HG02610 (cell line): ENCODE measurements around the gene HSPA1B.
A peak's percentile ranks its signal among the peaks of the same experiment; 100 is the strongest.
"Not testable (repeated sequence)": the region's sequence is repeated elsewhere in the genome, so short reads cannot be mapped to it uniquely, and the experiment has no call there.

Experiments used
- ATAC-seq: cut with Tn5 transposase; IDR thresholded peaks from one replicate; pipeline ENCODE4 v1.9.1; 2021; ENCODE audit warnings: mild to moderate bottlenecking, moderate library complexity; ENCODE audit not compliant: unreplicated experiment

Gene HSPA1B

GRCh38 chr6:31797588-31797987, 29.9 kb upstream of the HSPA1B start:
- no peak for ATAC-seq

DNA sequence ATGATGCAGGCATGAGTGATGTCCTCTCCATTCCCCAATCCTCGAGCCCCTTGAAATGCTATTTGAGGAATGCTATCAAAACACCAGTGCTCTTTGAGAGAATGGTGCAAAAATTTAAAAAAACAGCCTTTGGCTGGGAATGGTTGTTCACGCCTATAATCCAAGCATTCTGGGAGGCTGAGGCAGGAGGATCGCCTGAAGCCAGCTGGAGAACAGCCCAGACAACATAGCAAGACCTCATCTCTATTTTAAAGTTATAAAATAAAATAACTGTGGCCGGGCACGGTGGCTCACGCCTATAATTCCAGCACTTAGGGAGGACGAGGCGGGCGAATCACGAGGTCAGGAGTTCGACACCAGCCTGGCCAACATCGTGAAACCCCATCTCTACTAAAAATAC, 27.8 kb upstream of the HSPA1B start:
- ATAC-seq: no peak

DNA sequence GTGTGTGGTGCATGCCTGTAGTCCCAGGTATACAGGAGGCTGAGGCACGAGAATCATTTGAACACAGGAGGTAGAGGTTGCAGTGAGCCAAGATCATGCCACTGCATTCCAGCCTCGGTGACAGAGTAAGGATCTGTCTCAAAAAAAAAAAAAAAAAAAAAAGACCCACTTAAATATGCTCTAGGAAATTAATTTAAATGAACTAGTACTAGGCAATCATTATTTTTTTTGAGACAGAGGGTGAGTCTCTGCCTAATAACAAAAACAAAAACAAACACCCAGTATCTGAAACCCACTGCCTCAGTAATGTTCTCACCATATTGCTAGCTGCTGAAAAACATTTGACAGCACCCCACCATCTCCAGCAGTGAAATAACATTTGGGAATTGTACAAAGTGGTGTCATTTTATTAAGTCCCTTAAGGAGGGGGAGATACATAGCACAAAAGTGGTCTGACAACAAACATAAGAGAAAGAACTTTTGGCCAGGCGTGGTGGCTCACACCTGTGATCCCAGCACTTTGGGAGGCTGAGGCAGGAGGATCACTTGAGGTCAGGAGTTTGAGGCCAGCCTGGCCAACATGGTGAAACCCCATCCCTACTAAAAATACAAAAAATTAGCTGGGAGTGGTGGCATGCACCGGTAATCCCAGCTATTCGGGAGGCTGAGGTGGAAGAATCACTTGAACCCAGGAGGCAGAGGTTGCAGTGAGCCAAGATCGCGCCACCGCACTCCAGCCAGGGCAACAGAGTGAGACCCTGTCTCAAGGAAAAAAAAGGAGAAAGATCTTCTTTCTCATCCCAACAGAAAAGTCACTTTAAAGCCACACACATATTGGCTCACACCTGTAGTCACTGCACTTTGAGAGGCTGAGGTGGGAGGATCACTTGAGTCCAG, 26.3 kb upstream of the HSPA1B start:
- not testable (repeated sequence) for ATAC-seq

- ATAC-seq: peak; percentile 12
These were observed 21.5 kb upstream of the HSPA1B start for GRCh38 chr6:31805939-31806469.

- peak; percentile 82 for ATAC-seq
These were observed 20.9 kb upstream of the HSPA1B start, which contains the start of gene LSM2 for GRCh38 chr6:31806470-31807272. TSS of gene LSM2 (minus strand) at chr6:31806966. CDS start at chr6:31806757, 209 bp downstream.

DNA sequence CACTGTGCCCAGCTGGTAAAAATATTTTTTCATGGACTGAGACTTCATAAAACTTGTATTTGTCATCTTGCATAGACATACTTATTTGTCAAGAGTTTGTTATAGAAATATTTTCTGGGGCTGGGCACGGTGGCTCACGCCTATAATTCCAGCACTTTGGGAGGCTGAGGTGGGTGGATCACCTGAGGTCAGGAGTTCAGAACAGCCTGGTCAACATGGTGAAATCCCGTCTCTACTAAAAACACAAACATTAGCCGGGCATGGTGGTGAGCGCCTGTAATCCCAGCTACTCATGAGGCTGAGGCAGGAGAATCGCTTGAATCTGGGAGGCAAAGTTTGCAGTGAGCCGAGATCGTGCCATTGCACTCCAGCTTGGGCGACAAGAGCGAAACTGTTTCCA, 18.9 kb upstream of the HSPA1B start:
- ATAC-seq: not testable (repeated sequence)

DNA sequence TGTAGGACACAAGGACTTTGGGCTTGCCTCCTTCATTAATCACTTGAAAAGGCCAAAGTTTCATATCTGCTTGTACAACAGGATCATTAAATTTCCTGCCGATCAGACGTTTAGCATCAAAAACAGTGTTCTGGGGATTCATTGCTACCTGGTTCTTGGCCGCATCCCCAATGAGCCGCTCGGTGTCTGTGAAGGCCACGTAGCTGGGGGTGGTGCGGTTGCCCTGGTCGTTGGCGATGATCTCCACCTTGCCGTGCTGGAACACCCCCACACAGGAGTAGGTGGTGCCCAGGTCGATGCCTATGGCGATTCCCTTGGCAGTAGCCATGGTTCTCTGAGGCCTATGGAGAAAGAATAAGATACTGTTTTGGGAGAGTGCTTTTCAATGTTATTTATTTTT, 15.9 kb upstream of the HSPA1B start:
- no peak for ATAC-seq

DNA sequence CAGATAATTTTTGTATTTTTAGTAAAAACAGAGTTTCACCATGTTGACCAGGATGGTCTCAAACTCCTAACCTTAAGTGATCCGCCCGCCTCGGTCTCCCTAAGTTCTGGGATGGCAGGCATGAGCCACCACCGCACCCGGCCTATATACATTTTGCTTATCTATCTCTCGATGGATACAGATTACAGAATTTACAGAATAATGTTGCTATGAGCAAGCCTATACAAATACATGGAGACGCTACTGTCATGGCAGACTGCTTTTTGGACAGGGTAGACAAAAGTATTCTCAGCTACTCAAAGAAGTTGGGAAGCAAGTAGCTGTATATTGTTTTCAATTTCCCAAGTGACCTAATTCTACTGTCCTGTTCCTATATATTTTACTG, 14.1 kb upstream of the HSPA1B start:
- no peak for ATAC-seq

DNA sequence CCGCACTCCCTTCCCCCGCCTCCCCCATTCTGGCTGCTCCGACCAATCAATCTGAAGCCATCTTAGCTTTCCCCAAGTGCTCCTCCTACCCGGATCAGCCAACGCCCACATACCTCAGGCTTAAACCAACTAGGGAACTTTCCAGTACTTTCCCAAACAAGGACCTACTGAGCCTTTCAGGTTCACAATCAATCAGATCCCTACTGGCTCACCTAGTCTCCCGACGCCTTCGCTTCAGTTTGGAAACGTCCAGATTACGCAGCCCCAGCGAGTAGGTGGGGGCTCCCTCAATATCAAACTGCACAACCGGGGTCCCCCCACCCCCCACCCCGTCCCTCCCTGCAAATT, 12.9 kb upstream of the HSPA1B start:
- ATAC-seq: peak; percentile 47

GRCh38 chr6:31815025-31815838, 12.3 kb upstream of the HSPA1B start, which contains the start of the genes HSPA1A and HSPA1L:
TSS of gene HSPA1A (plus strand) at chr6:31815543. CDS start at chr6:31815757, 214 bp downstream.
TSS of gene HSPA1L (minus strand) at chr6:31815283. CDS start at chr6:31811972, 3,311 bp downstream.
- no peak for ATAC-seq

GRCh38 chr6:31817133-31817928, 10.2 kb upstream of the HSPA1B start:
- not testable (repeated sequence) for ATAC-seq

DNA sequence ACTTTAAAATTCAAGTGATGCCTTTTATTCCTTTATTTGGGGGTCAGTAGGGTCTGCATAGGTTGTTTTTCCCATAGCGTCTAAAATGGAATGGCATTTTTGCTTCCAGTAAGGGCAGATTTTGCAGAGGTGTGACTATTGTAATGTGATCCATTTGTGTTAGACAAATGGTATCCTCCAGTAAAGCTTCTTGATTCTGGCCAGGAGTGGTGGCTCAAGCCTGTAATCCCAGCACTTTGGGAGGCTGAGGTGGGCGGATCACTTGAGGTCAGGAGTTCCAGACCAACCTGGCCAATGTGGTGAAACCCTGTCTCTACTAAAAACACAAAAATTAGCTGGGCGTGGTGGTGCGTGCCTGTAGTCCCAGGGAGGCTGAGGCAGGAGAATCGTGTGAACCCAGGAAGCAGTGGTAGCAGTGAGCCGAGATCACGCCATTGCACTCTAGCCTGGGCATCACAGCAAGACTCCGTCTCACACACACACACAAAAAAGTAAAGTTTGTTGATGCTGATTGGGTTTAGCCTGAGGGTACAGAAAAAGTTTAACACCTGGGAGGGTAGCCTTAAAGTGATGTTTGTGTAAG, 9.5 kb upstream of the HSPA1B start:
- not testable (repeated sequence) for ATAC-seq

DNA sequence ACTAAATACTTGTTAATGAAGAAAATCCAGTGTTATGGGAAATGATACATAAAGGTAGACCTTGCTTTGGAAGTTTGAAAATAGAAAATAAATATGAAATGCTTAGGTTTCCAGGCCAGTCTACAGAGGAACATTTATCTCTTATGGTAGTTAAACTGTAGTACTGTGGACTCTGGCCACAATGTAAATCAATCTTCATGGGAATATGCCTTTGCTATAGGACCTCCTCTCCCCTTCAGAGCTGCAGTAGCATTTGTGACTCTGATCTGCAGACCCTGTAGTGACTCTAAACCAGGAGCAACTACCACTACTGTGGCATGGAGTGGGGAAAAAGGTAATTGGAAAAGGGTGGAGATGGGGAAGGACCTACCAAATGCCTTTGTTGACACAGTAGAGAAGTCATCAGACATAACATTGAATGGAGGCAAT, 7.7 kb upstream of the HSPA1B start:
- no peak for ATAC-seq

DNA sequence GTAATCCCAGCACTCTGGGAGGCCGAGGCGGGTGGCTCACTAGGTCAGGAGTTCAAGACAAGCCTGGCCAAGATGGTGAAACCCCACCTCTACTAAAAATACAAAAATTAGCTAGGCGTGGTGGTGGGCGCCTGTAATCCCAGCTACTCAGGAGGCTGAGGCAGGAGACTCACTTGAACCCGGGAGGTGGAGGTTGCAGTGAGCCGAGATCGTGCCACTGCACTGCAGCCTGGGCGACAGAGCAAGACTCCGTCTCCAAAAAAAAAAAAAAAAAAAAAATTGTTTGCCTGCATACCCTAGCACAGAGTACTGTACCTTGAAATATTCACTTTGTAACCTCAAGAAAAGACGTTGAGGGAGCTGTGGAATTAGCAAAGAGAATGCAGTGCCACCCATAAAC, 7.1 kb upstream of the HSPA1B start:
- not testable (repeated sequence) for ATAC-seq

DNA sequence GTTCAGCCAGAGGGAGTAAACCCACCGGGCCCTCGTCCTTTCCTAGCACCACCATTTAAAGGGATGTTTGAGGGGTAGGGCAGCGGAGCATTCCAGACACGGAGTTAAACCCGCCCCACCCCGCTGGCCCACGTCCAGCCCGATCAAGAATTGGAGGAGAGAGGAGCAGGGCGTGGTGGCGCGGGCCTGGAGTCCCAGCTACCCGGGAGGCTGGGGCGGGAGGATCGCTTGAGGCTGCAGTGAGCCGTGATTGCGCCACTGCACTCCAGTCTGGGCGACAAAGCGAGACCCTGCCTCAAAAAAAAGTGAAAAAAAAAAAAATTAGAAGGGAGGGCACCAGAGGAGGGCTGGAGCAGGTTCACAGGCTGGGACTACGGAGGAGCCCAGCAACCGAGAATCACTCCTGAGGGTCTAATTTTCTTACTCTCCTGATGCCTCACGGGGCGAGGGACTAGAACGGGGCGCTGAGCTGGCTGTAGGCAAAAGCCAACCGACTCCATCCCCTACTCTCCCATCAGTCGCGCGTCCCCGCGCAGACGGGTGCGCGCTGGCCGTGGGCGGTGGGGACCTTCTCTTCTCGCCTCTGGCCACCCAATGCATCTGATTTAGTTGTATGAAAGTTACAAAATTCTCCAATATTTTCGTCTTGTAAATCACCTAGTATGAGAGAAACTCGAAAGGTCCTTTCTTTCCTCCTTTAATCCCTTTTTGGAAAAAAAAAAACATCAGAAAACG, 6.1 kb upstream of the HSPA1B start:
- no peak for ATAC-seq

DNA sequence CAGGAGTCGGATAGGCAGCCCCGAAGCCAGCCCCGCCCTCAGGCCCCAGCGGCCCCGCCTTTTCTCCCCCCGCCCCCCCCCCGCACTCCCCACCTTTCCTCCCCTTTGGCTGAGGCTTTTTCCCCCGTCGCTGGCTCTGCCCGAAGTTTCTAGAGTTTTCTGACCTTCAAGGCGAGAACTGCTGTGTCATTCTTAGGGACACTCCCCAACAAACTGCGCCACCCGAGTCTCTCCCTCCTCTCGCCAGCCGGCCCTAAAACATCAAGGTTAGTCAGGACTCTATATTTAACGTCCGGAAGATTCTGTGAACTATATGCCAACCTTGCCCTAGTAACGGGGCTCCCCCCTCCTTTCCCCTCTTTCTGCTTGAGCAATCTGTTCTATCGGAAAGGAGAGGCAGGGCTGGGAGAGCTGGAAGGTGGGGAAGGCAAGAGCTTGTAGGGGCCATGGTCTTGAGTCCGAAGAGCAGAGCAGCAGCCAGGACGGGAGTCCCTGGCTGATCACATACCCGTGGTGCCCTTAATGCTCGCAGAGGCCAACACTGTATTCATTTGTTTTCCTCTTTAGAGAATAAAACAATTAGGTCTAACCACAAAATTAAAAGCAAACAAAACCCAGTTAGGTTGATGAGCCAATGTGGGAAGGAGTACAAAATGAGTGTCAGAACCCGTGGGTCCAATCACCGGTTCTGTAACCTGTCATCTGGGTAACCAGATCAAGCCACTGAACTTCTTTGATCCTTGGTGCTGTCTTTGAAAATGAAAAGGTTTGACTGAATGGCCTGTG, 5.3 kb upstream of the HSPA1B start:
- no peak for ATAC-seq

DNA sequence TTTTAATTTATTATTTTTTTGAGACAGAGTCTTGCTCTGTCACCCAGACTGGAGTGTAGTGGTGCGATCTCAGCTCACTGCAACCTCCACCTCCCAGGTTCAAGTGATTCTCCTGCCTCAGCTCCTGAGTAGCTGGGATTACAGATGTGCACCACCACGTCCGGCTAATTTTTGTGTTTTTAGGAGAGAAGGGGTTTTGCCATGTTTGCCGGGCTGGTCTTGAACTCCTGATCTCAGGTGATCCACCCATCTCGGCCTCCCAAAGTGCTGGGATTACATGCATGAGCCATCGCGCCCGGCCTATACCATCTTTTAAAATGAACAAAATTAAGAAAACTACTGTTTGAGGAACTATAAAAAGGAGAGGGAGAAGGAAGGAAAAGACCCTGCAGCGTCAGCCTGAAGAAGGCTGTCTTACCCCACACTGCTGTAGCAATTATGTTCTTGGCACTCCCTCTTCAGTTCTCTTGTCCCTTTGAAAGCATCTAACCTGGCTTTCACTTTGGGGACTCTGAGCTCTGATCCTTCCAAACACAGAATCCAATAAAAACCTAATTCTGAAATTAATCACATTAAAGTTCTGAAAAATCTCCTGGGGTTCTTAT, 3.8 kb upstream of the HSPA1B start:
- ATAC-seq: not testable (repeated sequence)
